GM23338 (cell line): Measurements from ENCODE around the gene PRMT7. TPM values are rescaled to one million over a fixed set of nuclear protein-coding genes. Genes with fewer than 3 reads are reported as not detected.

Source experiments
- ATAC-seq: fragments of 200-7000 bp; cut with Tn5 transposase; 3 replicates; pipeline ENCODE4 v1.9.1; 2020
- DNase-seq: peaks from one replicate; pipeline ENCODE4 v3.0.0-alpha.2; 2015; ENCODE audit warnings: low spot score
- H2AFZ ChIP-seq: fragments of 200-600 bp; sonication (generic); 2 replicates; pipeline ENCODE4 v1.8.0; 2016; ENCODE audit warnings: antibody characterized with exemption, mild to moderate bottlenecking, moderate library complexity
- H3F3A ChIP-seq: fragments of 200-600 bp; sonication (generic); replicated peaks from 2 replicates; pipeline ENCODE4 v1.8.0; 2017; ENCODE audit warnings: antibody characterized with exemption, mixed run types, low read depth
- H3K27ac ChIP-seq: fragments of 200-600 bp; sonication (generic); 2 replicates; pipeline ENCODE4 v1.6.1; 2016; ENCODE audit warnings: low read depth
- H3K27me3 ChIP-seq: fragments of 200-600 bp; sonication (generic); 2 replicates; pipeline ENCODE4 v1.8.0; 2016; ENCODE audit warnings: mild to moderate bottlenecking, mixed run types, moderate library complexity; ENCODE audit not compliant: insufficient read depth
- H3K36me3 ChIP-seq: fragments of 200-600 bp; sonication (generic); 2 replicates; pipeline ENCODE4 v1.8.0; 2016; ENCODE audit warnings: mild to moderate bottlenecking; ENCODE audit not compliant: insufficient read depth
- H3K4me1 ChIP-seq: fragments of 200-600 bp; sonication (generic); 2 replicates; pipeline ENCODE4 v1.8.0; 2016; ENCODE audit warnings: mild to moderate bottlenecking, moderate library complexity; ENCODE audit not compliant: insufficient read depth
- H3K4me2 ChIP-seq: fragments of 200-600 bp; sonication (generic); 2 replicates; pipeline ENCODE4 v1.7.1; 2017; ENCODE audit warnings: mixed run types
- H3K4me3 ChIP-seq: fragments of 200-600 bp; sonication (generic); 2 replicates; pipeline ENCODE4 v1.6.1; 2016; ENCODE audit warnings: mixed run types
- H3K79me2 ChIP-seq: fragments of 200-600 bp; sonication (generic); replicated peaks from 2 replicates; pipeline ENCODE4 v1.8.0; 2017; ENCODE audit warnings: mild to moderate bottlenecking; ENCODE audit not compliant: insufficient read depth
- H3K9me2 ChIP-seq: fragments of 200-600 bp; sonication (generic); 2 replicates; pipeline ENCODE4 v1.8.0; 2017; ENCODE audit not compliant: insufficient read depth
- H4K20me1 ChIP-seq: fragments of 200-600 bp; sonication (generic); replicated peaks from 2 replicates; pipeline ENCODE4 v1.8.0; 2017; ENCODE audit warnings: mild to moderate bottlenecking; ENCODE audit not compliant: insufficient read depth
- H3K27ac Mint-ChIP-seq: 2 replicates; pipeline ENCODE4 v1.8.0; 2020; ENCODE audit warnings: inconsistent platforms, mild to moderate bottlenecking, moderate library complexity, mixed read lengths
- H3K27me3 Mint-ChIP-seq: 3 replicates; pipeline ENCODE4 v1.8.0; 2022; ENCODE audit warnings: low read depth, mild to moderate bottlenecking, moderate library complexity, mixed read lengths, inconsistent platforms; ENCODE audit not compliant: insufficient read depth, poor library complexity
- H3K36me3 Mint-ChIP-seq: 3 replicates; pipeline ENCODE4 v1.8.0; 2021; ENCODE audit warnings: low read depth, mild to moderate bottlenecking, inconsistent platforms, moderate library complexity, mixed read lengths
- H3K4me1 Mint-ChIP-seq: 3 replicates; pipeline ENCODE4 v1.8.0; 2020; ENCODE audit warnings: mild to moderate bottlenecking, inconsistent platforms, mixed read lengths
- H3K4me3 Mint-ChIP-seq: 3 replicates; pipeline ENCODE4 v1.8.0; 2021; ENCODE audit warnings: moderate library complexity, mild to moderate bottlenecking, inconsistent platforms, mixed read lengths
- H3K9me3 Mint-ChIP-seq: 3 replicates; pipeline ENCODE4 v1.8.0; 2020; ENCODE audit warnings: moderate library complexity, mild to moderate bottlenecking, inconsistent platforms, mixed read lengths
- NANOG ChIP-seq: IDR thresholded peaks from 2 replicates; pipeline ENCODE4 v1.6.1; 2016; ENCODE audit warnings: antibody characterized with exemption, borderline replicate concordance
- polyA plus RNA-seq: library from polyadenylated mRNA; unstranded; fragments of >200 nt; fragmentation: Nextera tagmentation; extraction: Ambion mirVana; gene quantifications from 2 replicates; pipeline ENCODE4 v1.2.1, GENCODE V29; 2016
- total RNA-seq: library from RNA; depleted of rRNA; stranded (reverse); fragments of >200 nt; shearing (Covaris generic); gene quantifications from 2 replicates; pipeline ENCODE4 v1.2.3, GENCODE V29; 2014
- TF ChIP-seq, protein P1 (sequence below): fragments of 250-450 bp; sonication (Bioruptor Pico); IDR thresholded peaks from 2 replicates; pipeline ENCODE4 v1.5.0; 2020; ENCODE audit warnings: mild to moderate bottlenecking, moderate library complexity

Gene PRMT7
- total and polyA plus RNA-seq, 2 experiments from 2014 or later: 20.2 to 65.3 TPM

DNA sequence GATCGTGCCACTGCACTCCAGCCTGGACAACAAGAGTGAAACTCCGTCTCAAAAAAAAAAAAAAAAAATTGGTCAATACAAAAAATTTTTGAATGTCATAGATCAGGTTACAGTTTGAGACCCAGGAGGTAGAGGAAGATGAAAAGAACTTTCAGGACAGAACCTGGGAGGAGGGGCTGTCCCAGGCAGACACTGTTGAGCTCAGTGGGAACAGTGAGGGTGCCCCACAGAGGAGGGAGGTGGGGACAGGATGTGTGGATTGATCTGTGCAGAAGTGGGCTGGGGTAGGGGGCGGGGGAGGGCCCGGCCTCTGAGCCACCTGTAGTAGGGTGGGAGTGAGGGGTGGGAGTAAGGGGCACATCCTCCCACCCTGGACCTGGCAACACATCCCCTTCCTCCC, 58.3 kb downstream of the PRMT7 start (continued):
- TF ChIP-seq, protein P1, sequence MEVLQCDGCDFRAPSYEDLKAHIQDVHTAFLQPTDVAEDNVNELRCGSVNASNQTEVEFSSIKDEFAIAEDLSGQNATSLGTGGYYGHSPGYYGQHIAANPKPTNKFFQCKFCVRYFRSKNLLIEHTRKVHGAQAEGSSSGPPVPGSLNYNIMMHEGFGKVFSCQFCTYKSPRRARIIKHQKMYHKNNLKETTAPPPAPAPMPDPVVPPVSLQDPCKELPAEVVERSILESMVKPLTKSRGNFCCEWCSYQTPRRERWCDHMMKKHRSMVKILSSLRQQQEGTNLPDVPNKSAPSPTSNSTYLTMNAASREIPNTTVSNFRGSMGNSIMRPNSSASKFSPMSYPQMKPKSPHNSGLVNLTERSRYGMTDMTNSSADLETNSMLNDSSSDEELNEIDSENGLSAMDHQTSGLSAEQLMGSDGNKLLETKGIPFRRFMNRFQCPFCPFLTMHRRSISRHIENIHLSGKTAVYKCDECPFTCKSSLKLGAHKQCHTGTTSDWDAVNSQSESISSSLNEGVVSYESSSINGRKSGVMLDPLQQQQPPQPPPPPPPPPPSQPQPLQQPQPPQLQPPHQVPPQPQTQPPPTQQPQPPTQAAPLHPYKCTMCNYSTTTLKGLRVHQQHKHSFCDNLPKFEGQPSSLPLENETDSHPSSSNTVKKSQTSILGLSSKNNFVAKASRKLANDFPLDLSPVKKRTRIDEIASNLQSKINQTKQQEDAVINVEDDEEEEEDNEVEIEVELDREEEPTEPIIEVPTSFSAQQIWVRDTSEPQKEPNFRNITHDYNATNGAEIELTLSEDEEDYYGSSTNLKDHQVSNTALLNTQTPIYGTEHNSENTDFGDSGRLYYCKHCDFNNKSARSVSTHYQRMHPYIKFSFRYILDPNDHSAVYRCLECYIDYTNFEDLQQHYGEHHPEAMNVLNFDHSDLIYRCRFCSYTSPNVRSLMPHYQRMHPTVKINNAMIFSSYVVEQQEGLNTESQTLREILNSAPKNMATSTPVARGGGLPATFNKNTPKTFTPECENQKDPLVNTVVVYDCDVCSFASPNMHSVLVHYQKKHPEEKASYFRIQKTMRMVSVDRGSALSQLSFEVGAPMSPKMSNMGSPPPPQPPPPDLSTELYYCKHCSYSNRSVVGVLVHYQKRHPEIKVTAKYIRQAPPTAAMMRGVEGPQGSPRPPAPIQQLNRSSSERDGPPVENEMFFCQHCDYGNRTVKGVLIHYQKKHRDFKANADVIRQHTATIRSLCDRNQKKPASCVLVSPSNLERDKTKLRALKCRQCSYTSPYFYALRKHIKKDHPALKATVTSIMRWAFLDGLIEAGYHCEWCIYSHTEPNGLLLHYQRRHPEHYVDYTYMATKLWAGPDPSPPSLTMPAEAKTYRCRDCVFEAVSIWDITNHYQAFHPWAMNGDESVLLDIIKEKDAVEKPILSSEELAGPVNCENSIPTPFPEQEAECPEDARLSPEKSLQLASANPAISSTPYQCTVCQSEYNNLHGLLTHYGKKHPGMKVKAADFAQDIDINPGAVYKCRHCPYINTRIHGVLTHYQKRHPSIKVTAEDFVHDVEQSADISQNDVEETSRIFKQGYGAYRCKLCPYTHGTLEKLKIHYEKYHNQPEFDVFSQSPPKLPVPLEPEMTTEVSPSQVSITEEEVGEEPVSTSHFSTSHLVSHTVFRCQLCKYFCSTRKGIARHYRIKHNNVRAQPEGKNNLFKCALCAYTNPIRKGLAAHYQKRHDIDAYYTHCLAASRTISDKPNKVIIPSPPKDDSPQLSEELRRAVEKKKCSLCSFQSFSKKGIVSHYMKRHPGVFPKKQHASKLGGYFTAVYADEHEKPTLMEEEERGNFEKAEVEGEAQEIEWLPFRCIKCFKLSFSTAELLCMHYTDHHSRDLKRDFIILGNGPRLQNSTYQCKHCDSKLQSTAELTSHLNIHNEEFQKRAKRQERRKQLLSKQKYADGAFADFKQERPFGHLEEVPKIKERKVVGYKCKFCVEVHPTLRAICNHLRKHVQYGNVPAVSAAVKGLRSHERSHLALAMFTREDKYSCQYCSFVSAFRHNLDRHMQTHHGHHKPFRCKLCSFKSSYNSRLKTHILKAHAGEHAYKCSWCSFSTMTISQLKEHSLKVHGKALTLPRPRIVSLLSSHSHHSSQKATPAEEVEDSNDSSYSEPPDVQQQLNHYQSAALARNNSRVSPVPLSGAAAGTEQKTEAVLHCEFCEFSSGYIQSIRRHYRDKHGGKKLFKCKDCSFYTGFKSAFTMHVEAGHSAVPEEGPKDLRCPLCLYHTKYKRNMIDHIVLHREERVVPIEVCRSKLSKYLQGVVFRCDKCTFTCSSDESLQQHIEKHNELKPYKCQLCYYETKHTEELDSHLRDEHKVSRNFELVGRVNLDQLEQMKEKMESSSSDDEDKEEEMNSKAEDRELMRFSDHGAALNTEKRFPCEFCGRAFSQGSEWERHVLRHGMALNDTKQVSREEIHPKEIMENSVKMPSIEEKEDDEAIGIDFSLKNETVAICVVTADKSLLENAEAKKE (CRISPR knock-in tag): no peak

DNA sequence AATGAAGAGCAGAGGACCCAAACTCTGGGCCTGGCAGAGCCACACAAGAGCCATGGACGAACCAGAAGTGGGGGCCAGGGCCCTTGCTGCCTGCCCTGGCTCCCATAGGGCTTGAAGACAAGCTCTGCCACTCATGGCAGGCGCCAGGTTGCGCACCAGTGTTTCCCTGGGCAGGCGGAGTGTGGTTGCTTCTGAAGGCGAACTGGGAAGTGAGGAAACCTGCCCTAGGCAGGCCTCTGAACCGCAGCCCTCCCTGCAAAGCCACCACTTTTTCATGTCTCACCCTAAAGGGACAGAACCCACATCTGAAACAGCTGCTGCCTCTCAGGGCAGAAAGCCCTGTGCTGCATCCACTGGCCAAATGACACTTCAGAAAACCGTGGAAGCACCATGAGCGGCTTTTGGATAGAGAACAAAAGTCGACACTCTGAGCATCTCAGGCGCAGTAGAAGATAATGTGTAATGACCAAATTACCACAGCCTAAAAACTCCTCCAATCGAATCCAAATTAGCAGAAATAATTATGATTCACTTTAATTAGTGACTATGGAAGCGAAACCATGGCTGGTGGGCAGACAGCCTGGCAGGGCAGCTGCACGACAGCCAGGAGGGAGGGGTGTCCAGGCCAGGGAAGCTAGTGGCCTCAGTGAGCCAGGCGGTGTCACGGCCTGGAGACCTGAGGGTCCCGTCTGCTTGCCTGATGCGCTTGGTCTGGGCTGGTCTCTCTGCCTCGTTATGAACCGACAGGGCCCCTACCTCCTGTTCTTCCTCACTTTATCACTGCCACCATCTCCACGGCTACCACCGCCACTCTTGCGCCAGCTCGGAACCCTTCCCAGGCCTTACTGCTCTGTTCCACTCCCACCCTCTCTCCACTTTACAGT, 59.1 kb downstream of the PRMT7 start:
- Mint-ChIP-seq H3K4me1 (peaks cover 29% of the 10 kb centered on the region), H3K27me3 (peaks cover 21% of the 10 kb centered on the region), H3K4me3 (no peak overlapping the region), H3K27ac (no peak overlapping the region), H3K9me3 (no peaks in the 10 kb centered on the region), H3K36me3 (no peaks in the 10 kb centered on the region)
- no peak overlapping the region for H3K4me2 ChIP-seq
- no peaks in the 10 kb centered on the region for H3F3A ChIP-seq
- no peaks in the 10 kb centered on the region for H3K79me2 ChIP-seq
- H3K9me2 ChIP-seq: no peaks in the 10 kb centered on the region
- H3K4me3 ChIP-seq: no peak overlapping the region
- H3K27me3 ChIP-seq: no peaks in the 10 kb centered on the region
- DNase-seq: no peak
- ATAC-seq: no peak
- H3K27ac ChIP-seq: no peak overlapping the region
- H4K20me1 ChIP-seq: no peaks in the 10 kb centered on the region
- H2AFZ ChIP-seq: no peak overlapping the region
- no peaks in the 10 kb centered on the region for H3K36me3 ChIP-seq
- TF ChIP-seq NANOG: no peak
- H3K4me1 ChIP-seq: no peaks in the 10 kb centered on the region
